ENCODE data around the gene OPHN1.

- TF ChIP-seq EP300 (IDR thresholded peaks at IDR 0.05; ENCODE audit: borderline replicate concordance in 1 of 2, control insufficient read depth in 1 of 2, low read depth in 2 of 2, low read length in 2 of 2) (no peak), YY1 (IDR thresholded peaks at IDR 0.05; ENCODE audit: low read depth, low read length) (no peak), POLR2AphosphoS5 (IDR thresholded peaks at IDR 0.05; ENCODE audit: low read length) (no peak), CHD1 (IDR thresholded peaks at IDR 0.05; ENCODE audit: low read depth, low read length) (no peak), KDM1A (IDR thresholded peaks at IDR 0.05; ENCODE audit: borderline replicate concordance) (no peak)
Measured at GRCh38 chrX:68345025-68345424, 88.3 kb downstream of the OPHN1 start.
